ENCODE results near the gene SLC25A25. TPM values are rescaled to one million over a fixed set of nuclear protein-coding genes. Genes with fewer than 3 reads are reported as not detected.
"Not testable (repeated sequence)": the region's sequence is repeated elsewhere in the genome, so short reads cannot be mapped to it uniquely, and the experiment has no call there.

SLC25A25 gene
- total RNA-seq, 1 donor from 2014 or later, result 7.3 TPM

DNA sequence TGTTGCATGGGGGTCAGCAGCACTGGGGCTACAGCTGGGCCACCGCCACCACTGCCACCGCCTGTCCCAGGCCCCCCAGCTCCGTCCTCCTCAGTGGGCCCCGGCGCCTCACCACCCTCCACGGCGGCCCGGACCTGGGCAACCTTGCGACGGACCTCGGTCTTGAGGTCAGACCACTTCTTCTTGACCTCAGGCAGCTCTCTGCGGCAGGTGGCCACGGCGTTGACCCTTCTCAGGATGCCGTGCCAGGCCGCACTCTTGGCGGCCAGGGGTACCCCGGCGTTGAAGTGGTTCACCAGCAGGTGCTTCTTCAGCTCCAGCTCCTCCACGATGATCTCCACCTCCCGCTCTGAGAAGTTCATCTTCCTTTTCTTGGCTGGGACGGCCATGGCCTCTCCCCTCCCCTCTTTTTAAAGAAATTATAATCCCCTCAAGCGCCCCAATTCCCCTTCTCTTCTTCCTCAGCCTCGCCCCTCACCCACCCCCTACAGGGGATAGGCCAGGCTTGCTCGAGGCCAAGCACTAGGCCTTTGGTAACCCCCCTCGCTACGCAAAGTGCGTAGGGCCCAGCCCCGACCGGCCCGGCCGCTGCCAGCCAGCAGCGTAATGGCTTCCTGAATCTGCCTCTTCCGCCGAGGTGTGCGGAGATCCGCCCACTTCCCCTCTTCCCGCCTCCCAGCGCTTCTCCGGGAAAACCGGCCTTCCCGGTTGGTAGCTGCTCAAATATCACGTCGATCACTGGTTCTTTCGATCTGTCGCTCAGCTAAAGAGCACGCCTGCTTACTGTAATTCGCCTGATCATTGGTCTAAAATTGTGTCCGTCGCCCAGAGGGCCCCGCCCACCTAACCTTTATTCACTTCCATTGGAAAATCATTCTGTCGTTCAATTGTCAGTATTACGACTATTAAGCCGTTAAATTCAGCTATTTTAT is 1.1 kb upstream of the SLC25A25 start, which contains the start of gene NAIF1:
Gene NAIF1, minus strand, starts transcription at position 608 of the 932 bp plus-strand sequence. Its CDS starts 219 bp downstream, at position 389.
- peak within 1 kb of the TSS; percentile 96 for H3K4me3 ChIP-seq (ENCODE audit: low read depth, low read length)
- TF ChIP-seq, protein P1, sequence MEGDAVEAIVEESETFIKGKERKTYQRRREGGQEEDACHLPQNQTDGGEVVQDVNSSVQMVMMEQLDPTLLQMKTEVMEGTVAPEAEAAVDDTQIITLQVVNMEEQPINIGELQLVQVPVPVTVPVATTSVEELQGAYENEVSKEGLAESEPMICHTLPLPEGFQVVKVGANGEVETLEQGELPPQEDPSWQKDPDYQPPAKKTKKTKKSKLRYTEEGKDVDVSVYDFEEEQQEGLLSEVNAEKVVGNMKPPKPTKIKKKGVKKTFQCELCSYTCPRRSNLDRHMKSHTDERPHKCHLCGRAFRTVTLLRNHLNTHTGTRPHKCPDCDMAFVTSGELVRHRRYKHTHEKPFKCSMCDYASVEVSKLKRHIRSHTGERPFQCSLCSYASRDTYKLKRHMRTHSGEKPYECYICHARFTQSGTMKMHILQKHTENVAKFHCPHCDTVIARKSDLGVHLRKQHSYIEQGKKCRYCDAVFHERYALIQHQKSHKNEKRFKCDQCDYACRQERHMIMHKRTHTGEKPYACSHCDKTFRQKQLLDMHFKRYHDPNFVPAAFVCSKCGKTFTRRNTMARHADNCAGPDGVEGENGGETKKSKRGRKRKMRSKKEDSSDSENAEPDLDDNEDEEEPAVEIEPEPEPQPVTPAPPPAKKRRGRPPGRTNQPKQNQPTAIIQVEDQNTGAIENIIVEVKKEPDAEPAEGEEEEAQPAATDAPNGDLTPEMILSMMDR (conservative IDR thresholded peaks at IDR 0.05; ENCODE audit: low read depth, low read length), result no peak
- peak; percentile 98 for DNase-seq (ENCODE audit: low read depth)

DNA sequence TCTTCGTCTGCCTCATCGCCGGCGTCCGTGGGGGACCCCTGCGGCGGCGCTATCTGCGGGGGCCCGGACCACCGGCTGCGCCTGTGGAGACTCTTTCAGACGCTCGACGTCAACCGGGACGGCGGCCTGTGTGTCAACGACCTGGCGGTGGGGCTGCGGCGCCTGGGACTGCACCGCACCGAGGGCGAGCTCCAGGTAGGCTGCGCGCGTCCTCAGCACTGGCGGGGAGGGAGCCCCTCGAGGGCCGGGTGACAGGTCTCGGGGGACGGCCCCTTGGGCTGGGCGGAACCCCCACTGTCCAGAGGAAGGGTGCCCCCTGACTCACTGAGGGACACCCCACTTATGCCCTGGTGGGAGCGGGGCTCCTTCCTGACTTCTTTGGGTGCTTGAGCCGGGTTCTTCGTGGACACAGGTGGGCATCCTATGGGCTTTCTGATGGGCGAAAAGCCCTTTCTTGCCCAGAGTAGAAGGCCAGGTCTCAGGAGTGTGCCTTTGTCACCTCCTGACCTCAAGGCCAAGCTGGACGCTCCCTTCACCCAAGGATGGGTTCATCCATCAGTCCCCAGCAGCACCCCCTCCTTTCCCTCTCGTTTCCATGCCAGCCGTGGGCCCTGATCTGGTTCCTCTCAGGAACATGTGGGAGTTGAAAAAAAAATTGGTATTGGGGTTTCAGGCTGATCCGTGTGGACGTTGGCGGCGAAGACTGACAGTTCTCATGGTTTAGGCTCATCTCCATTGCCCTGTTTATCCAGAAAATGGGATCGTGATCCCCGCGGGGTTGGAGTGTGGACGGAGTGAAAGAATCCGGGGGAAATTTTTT is 564 bp downstream of the SLC25A25 start:
- DNase-seq (ENCODE audit: low read depth), result no peak
- TF ChIP-seq, protein P1 (conservative IDR thresholded peaks at IDR 0.05; ENCODE audit: low read depth, low read length), result no peak
- peak overlapping the region; percentile 96 for H3K4me3 ChIP-seq (ENCODE audit: low read depth, low read length)

DNA sequence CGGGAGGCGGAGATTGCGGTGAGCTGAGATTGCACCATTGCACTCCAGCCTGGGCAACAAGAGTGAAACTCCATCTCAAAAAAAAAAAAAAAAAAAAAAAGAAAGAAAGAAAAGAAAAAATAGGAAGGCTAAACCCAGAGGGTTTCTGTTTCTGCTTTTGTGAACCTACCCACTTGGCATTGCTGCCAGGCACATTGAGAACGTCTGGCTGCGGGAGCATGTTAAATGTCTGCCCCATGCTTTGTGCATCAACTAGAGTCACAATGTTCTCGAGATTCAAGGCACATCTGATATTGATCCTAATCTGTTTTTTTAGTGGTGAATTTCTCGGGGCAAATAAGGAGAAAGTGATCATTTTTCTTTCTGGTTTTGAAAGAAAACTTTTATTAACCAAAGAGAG is 2.8 kb downstream of the SLC25A25 start:
- no peak for DNase-seq (ENCODE audit: low read depth)
- no peak overlapping the region for H3K4me3 ChIP-seq (ENCODE audit: low read depth, low read length)
- TF ChIP-seq, protein P1 (conservative IDR thresholded peaks at IDR 0.05; ENCODE audit: low read depth, low read length), result no peak

DNA sequence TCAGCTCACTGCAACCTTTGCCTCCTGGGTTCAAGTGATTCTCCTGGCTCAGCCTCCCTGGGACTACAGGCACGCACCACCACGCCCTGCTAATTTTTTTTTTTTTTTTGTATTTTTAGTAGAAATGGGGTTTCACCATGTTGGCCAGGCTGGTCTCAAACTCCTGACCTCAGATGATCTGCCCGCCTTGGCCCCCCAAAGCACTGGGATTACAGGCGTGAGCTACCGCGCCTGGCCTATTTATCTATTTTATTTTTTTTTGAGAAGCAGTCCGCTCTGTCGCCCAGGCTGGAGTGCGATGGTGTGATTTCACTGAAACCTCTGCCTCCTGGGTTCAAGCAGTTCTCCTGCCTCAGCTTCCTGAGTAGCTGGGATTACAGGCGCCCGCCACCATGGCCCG is 3.4 kb downstream of the SLC25A25 start:
- H3K4me3 ChIP-seq (ENCODE audit: low read depth, low read length); DNase-seq (ENCODE audit: low read depth): not testable (repeated sequence)

DNA sequence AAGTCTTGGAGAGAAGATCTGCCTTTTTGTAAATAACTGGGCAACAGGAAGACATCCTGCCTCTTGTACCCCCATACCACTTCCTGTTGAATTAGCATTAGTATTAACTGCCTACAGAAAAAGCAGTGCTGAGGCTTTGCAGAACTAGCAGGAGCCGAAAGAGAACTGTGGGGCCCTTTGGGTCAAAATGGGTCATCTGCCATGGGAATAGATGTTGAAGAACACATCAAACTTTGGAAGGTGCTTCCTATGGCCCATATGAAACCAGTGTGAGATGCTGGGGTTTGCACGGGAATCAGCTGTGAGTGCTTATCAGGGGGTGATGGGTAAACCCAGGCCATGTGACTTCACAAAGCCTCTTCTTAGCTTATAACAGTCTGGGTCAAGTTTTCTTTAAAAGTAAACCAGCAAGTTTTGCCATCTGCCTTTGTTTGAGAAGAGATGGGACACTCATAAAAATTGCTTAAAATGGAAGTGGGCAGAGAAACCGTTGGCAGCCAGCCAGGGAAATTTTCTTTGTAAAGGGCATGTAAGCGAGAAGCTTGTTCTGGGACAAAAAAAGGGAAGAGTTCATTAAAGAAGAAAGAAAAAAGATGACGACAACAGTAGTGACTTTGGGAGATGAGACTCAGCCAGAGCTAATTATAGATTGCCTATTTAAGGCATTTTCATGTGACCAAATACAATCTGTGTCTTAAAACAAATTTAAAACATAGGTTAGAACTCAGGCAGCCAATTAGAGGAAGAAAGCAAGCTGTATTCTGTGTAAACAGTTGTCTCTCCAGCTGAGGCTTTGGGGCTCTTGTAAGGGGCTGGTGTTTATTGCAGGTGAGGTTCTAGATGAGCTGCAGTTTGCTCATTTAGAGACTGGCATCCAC is 4.4 kb downstream of the SLC25A25 start:
- no peak for DNase-seq (ENCODE audit: low read depth)
- TF ChIP-seq, protein P1 (conservative IDR thresholded peaks at IDR 0.05; ENCODE audit: low read depth, low read length), result no peak
- no peak overlapping the region for H3K4me3 ChIP-seq (ENCODE audit: low read depth, low read length)

DNA sequence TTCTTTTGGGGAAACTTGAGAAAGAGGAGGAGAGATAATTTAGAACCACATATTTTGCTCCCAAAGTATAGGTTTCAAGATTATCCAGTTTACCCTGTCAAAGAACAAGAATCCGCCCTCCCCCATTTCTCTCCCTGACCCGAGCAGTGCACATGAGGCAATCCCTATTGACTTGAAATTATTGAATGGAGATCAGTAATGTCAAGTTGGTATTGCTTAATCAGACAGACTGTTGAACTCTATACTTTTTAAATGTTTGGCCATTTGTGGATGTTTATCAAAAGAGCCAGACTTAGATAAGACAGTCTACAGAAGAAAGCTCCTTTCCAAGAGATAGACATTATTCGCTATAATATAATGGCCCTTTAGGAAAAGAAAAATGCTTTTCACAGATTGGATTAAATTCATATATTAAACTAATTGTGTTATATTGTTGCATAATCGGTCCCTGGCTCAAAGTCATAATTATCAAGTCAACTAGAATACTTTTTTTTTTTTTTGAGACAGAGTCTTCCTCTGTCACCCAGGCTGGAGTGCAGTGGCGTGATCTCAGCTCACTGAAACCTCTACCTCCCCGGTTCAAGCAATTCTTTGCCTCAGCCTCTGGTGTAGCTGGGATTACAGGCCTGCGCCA is 5.3 kb downstream of the SLC25A25 start:
- H3K4me3 ChIP-seq (ENCODE audit: low read depth, low read length), result no peak overlapping the region
- TF ChIP-seq, protein P1 (conservative IDR thresholded peaks at IDR 0.05; ENCODE audit: low read depth, low read length), result no peak
- no peak for DNase-seq (ENCODE audit: low read depth)
